OCI-LY3 (cell line): ENCODE results near the gene KRTAP5-4.

Source experiments
- EZH2phosphoT487 ChIP-seq: fragments of 200-600 bp; shearing (Covaris generic); IDR thresholded peaks from 2 replicates; pipeline ENCODE4 v1.6.1; 2018; ENCODE audit warnings: antibody characterized with exemption, mixed run types, low read depth
- TF ChIP-seq, protein P1 (sequence below): fragments of 200-600, 300-600 bp; sonication (generic); IDR thresholded peaks from 2 replicates; pipeline ENCODE4 v1.5.1; 2014; ENCODE audit warnings: antibody characterized with exemption, low read length, low read depth

DNA sequence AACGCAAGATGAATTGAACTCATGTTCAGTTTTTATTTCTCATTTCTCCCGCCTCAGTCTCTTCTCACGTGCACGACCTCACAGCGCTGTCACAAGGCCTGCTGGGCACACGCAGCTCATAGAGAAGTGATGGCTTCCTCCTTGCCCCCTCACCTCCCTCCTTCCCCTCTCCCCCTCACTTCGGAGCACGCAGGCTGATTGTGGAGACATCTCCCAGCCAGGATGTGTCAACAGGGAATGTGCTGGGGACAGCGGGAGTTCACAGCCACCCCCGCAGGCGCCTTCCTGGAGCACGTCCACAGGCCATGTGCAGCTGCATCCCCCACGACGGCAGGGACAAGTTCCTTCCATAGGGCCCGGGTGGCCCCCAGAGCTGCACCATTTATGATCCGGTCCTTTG is 46.0 kb upstream of the KRTAP5-4 start:
- TF ChIP-seq, protein P1, sequence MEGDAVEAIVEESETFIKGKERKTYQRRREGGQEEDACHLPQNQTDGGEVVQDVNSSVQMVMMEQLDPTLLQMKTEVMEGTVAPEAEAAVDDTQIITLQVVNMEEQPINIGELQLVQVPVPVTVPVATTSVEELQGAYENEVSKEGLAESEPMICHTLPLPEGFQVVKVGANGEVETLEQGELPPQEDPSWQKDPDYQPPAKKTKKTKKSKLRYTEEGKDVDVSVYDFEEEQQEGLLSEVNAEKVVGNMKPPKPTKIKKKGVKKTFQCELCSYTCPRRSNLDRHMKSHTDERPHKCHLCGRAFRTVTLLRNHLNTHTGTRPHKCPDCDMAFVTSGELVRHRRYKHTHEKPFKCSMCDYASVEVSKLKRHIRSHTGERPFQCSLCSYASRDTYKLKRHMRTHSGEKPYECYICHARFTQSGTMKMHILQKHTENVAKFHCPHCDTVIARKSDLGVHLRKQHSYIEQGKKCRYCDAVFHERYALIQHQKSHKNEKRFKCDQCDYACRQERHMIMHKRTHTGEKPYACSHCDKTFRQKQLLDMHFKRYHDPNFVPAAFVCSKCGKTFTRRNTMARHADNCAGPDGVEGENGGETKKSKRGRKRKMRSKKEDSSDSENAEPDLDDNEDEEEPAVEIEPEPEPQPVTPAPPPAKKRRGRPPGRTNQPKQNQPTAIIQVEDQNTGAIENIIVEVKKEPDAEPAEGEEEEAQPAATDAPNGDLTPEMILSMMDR: no peak
- TF ChIP-seq EZH2phosphoT487: no peak
